Mucosa of descending colon (tissue), 3 donors: ENCODE measurements around the gene APIP. TPM values are rescaled to one million over a fixed set of nuclear protein-coding genes. Genes with fewer than 3 reads are reported as not detected.
"Not testable (repeated sequence)": the region's sequence is repeated elsewhere in the genome, so short reads cannot be mapped to it uniquely, and the experiment has no call there.

ENCODE experiments used
- ATAC-seq: fragments of 200-7000 bp; cut with Tn5 transposase; one replicate; pipeline ENCODE4 v1.9.1; 2020; ENCODE audit warnings: mild to moderate bottlenecking, moderate library complexity
- DNase-seq, 3 donors: peaks; one replicate each; pipeline ENCODE4 v3.0.0-alpha.2; 2020
- H3K36me3 ChIP-seq: fragments of 200-600 bp; one replicate; pipeline ENCODE4 v1.8.0; 2021; ENCODE audit warnings: low read depth, mild to moderate bottlenecking
- H3K4me1 ChIP-seq: fragments of 200-600 bp; one replicate; pipeline ENCODE4 v1.8.0; 2021; ENCODE audit warnings: low read depth, mild to moderate bottlenecking
- H3K4me3 ChIP-seq: fragments of 200-600 bp; one replicate; pipeline ENCODE4 v1.8.0; 2021; ENCODE audit warnings: mild to moderate bottlenecking
- H3K9me3 ChIP-seq: fragments of 200-600 bp; one replicate; pipeline ENCODE4 v1.8.0; 2021; ENCODE audit warnings: mild to moderate bottlenecking
- CTCF ChIP-seq: fragments of 200-600 bp; IDR thresholded peaks from one replicate; pipeline ENCODE4 v1.8.0; 2022; ENCODE audit warnings: antibody characterized with exemption, mild to moderate bottlenecking
- intact Hi-C, 2 donors: fragments of 100-400 bp; cut with DNase I in 1 of 2; cut with micrococcal nuclease in 1 of 2; formaldehyde crosslinking; loops; one replicate each; pipeline versions ENCODE4 v1.11.0 to v1.11.1; 2022; cut with DNase I, micrococcal nuclease
- total RNA-seq, 3 donors: library from RNA; stranded (reverse); fragmentation: NEBNext Ultra II Directional in 2 of 3; extraction: Animal tissue kit (Norgen Biotek cat#: 25700) in 2 of 3; gene quantifications; one replicate each; pipeline versions ENCODE4 v1.2.1 to v1.2.4, GENCODE V29; 2021 to 2023
- donor health status: DM: no; HTN: no; CAD: no; lungs with moderate emphysema.
- donor health status: DM: no; HTN: no; CAD: no.
- donor health status: DM: no; HTN: yes; CAD: no.

The APIP gene
- total RNA-seq, 3 donors from 2014 or later, result 22.7 to 59.4 (median 44.9) TPM

GRCh38 chr11:34899633-34900016 is 16.6 kb downstream of the APIP start:
- no peak for TF ChIP-seq CTCF

GRCh38 chr11:34898474-34898873 is 17.7 kb downstream of the APIP start:
- Histone ChIP-seq H3K4me1 (no peaks in the 10 kb centered on the region), H3K9me3 (peaks cover 45% of the 10 kb centered on the region), H3K36me3 (no peaks in the 10 kb centered on the region), H3K4me3 (no peak overlapping the region)
- DNase-seq (no peak), ATAC-seq (no peak)
- intact Hi-C loops, result no loop called here
- TF ChIP-seq CTCF, result no peak

More at GRCh38 chr11:34899633-34900016, 16.6 kb downstream of the APIP start:
- peaks cover 45% of the 10 kb centered on the region for H3K9me3 ChIP-seq
- DNase-seq (no peak), ATAC-seq (no peak)
- H3K4me1 ChIP-seq, result no peaks in the 10 kb centered on the region
- no peaks in the 10 kb centered on the region for H3K36me3 ChIP-seq
- intact Hi-C loops, result loop anchor here in 1 of 2 donors (10.0 kb wide), 1 partner anchor 315 kb away; no protein-coding TSS in a partner anchor
- H3K4me3 ChIP-seq, result no peak overlapping the region

- intact Hi-C loops, result no loop called here
- peaks cover 45% of the 10 kb centered on the region for H3K9me3 ChIP-seq
Observed at GRCh38 chr11:34897171-34897870, 18.9 kb downstream of the APIP start.

GRCh38 chr11:34896191-34896590 is 20.0 kb downstream of the APIP start:
- H3K4me1 ChIP-seq, intact Hi-C loops, DNase-seq, ATAC-seq, H3K36me3 ChIP-seq, H3K4me3 ChIP-seq: not testable (repeated sequence)
- peaks cover 40% of the 10 kb centered on the region for H3K9me3 ChIP-seq

More at GRCh38 chr11:34897171-34897870, 18.9 kb downstream of the APIP start:
- H3K4me1 ChIP-seq, result no peaks in the 10 kb centered on the region
- DNase-seq (no peak), ATAC-seq (no peak)
- no peak overlapping the region for H3K4me3 ChIP-seq
- no peak for TF ChIP-seq CTCF
- no peaks in the 10 kb centered on the region for H3K36me3 ChIP-seq

GRCh38 chr11:34893416-34893815 is 22.8 kb downstream of the APIP start:
- ATAC-seq, result no peak
- no peak for TF ChIP-seq CTCF
- H3K36me3 ChIP-seq, result no peaks in the 10 kb centered on the region
- peaks cover 12% of the 10 kb centered on the region for H3K9me3 ChIP-seq
- no peak overlapping the region for H3K4me3 ChIP-seq
- DNase-seq, result no peak
- intact Hi-C loops, result no loop called here
- peaks cover 3% of the 10 kb centered on the region for H3K4me1 ChIP-seq

- ATAC-seq, result no peak
Observed at GRCh38 chr11:34891611-34892010, 24.6 kb downstream of the APIP start.

More at GRCh38 chr11:34891611-34892010, 24.6 kb downstream of the APIP start:
- intact Hi-C loops, result loop anchor here in 1 of 2 donors (2.0 kb wide), 1 partner anchor 305 kb away; no protein-coding TSS in a partner anchor
- no peak for TF ChIP-seq CTCF
- H3K36me3 ChIP-seq, result no peaks in the 10 kb centered on the region
- no peak for DNase-seq
- peaks cover 3% of the 10 kb centered on the region for H3K4me1 ChIP-seq
- H3K9me3 ChIP-seq, result peaks cover 2% of the 10 kb centered on the region
- no peak overlapping the region for H3K4me3 ChIP-seq
